Measurements from ENCODE around the gene POLDIP3.
A peak's percentile ranks its signal among the peaks of the same experiment; 100 is the strongest.

POLDIP3 gene

GRCh38 chr22:42637555-42637954 lies 22.9 kb upstream of the POLDIP3 start:
- TF ChIP-seq CTCF (IDR thresholded peaks at IDR 0.05; ENCODE audit: low read depth, low read length): no peak
- no peak for DNase-seq (ENCODE audit: extremely low read depth, low read depth)

- TF ChIP-seq CTCF (IDR thresholded peaks at IDR 0.05; ENCODE audit: low read depth, low read length): no peak
Measured at GRCh38 chr22:42636506-42636905, 21.8 kb upstream of the POLDIP3 start.

GRCh38 chr22:42635531-42635930 lies 20.8 kb upstream of the POLDIP3 start:
- peak; percentile 81 for DNase-seq (ENCODE audit: extremely low read depth, low read depth)
- no peak for TF ChIP-seq CTCF (IDR thresholded peaks at IDR 0.05; ENCODE audit: low read depth, low read length)

More at GRCh38 chr22:42636506-42636905, 21.8 kb upstream of the POLDIP3 start:
- DNase-seq (ENCODE audit: extremely low read depth, low read depth): no peak

GRCh38 chr22:42633013-42633412 lies 18.3 kb upstream of the POLDIP3 start:
- DNase-seq (ENCODE audit: extremely low read depth, low read depth): no peak
- no peak for TF ChIP-seq CTCF (IDR thresholded peaks at IDR 0.05; ENCODE audit: low read depth, low read length)

GRCh38 chr22:42632096-42632495 lies 17.4 kb upstream of the POLDIP3 start:
- TF ChIP-seq CTCF (IDR thresholded peaks at IDR 0.05; ENCODE audit: low read depth, low read length): peak; percentile 34
- DNase-seq (ENCODE audit: extremely low read depth, low read depth): no peak

GRCh38 chr22:42630901-42631602 lies 16.4 kb upstream of the POLDIP3 start:
- DNase-seq (ENCODE audit: extremely low read depth, low read depth): no peak
- no peak for TF ChIP-seq CTCF (IDR thresholded peaks at IDR 0.05; ENCODE audit: low read depth, low read length)

GRCh38 chr22:42630211-42630610 lies 15.5 kb upstream of the POLDIP3 start:
- no peak for DNase-seq (ENCODE audit: extremely low read depth, low read depth)
- TF ChIP-seq CTCF (IDR thresholded peaks at IDR 0.05; ENCODE audit: low read depth, low read length): no peak

Data from AG09319 (cell line).